Lung (tissue), 12 donors: ENCODE measurements around the gene CXCR5. TPM values are rescaled to one million over a fixed set of nuclear protein-coding genes. Genes with fewer than 3 reads are reported as not detected.

Source experiments
- ATAC-seq: fragments of 200-7000 bp; cut with Tn5 transposase; one replicate; pipeline ENCODE4 v1.9.1; 2020; ENCODE audit warnings: moderate number of reproducible peaks; ENCODE audit not compliant: insufficient read depth, low FRiP score
- DNase-seq, 3 donors: peaks; one replicate each; pipeline ENCODE4 v3.0.0-alpha.2; 2013 to 2017
- H3K27ac ChIP-seq, 2 donors: one replicate each; pipeline ENCODE4 v1.5.1; 2013; ENCODE audit warnings: mild to moderate bottlenecking in 2 of 2, moderate library complexity in 2 of 2, control low read depth in 1 of 2, inconsistent platforms in 1 of 2, low read depth in 1 of 2, low read length in 1 of 2
- H3K27me3 ChIP-seq, 3 donors: one replicate each; pipeline ENCODE4 v1.5.1; 2013; ENCODE audit warnings: low read length in 2 of 3; ENCODE audit not compliant: control insufficient read depth in 3 of 3, insufficient read depth in 3 of 3
- H3K36me3 ChIP-seq, 4 donors: one replicate each; pipeline ENCODE4 v1.5.1; 2013; ENCODE audit warnings: low read length in 4 of 4, mild to moderate bottlenecking in 1 of 4, moderate library complexity in 1 of 4; ENCODE audit not compliant: control insufficient read depth in 4 of 4, insufficient read depth in 4 of 4
- H3K4me1 ChIP-seq, 5 donors: one replicate each; pipeline ENCODE4 v1.5.1; 2013; ENCODE audit warnings: low read length in 5 of 5, mild to moderate bottlenecking in 2 of 5, moderate library complexity in 1 of 5; ENCODE audit not compliant: control insufficient read depth in 5 of 5, insufficient read depth in 5 of 5
- H3K4me3 ChIP-seq: one replicate; pipeline ENCODE4 v1.5.1; 2013; ENCODE audit warnings: mild to moderate bottlenecking, control low read depth, moderate library complexity
- H3K9ac ChIP-seq, 2 donors: one replicate each; pipeline ENCODE4 v1.5.1; 2013; ENCODE audit warnings: low read length in 2 of 2, control low read depth in 1 of 2; ENCODE audit not compliant: insufficient read depth in 1 of 2
- H3K9me3 ChIP-seq, 4 donors: one replicate each; pipeline ENCODE4 v1.5.1; 2013; ENCODE audit warnings: low read length in 3 of 4, mild to moderate bottlenecking in 1 of 4, moderate library complexity in 1 of 4; ENCODE audit not compliant: control insufficient read depth in 4 of 4, insufficient read depth in 3 of 4
- CTCF ChIP-seq: IDR thresholded peaks from 2 replicates; pipeline ENCODE4 v1.5.1; 2012; ENCODE audit warnings: mild to moderate bottlenecking; ENCODE audit errors: control extremely low read depth, extremely low read depth
- WGBS, 2 donors: extraction: QIAGEN DNeasy Blood & Tissue Kit; methylation state at CpG; one replicate each; pipeline ENCODE4 v1.1.7; 2013; 5-methylcytosine and 5-hydroxymethylcytosine counted together
- polyA plus RNA-seq, 2 donors: library from polyadenylated mRNA; stranded (reverse); fragments of 200-250 nt; gene quantifications; one replicate each; pipeline ENCODE4 v1.2.1, GENCODE V29; 2013
- total RNA-seq, 2 donors: library from RNA; depleted of rRNA in 1 of 2; stranded (reverse); fragments of >200 nt in 1 of 2; gene quantifications; one replicate each; pipeline ENCODE4 v1.2.1, GENCODE V29; 2014 to 2021
- donor health status: control.
- donor health status: control.
- donor health status: Bipolar disorder and iron deficiency.
- donor health status: healthy.
- donor health status: DM: yes; HTN: yes; CAD: no.

The CXCR5 gene
- total and polyA plus RNA-seq, 4 donors = 0.16 to 0.65 (median 0.48) TPM; not detected in 1

- ATAC-seq (no peak), DNase-seq (no peak)
- 36 to 56% methylated on average over 4 of the region's 4 CpGs for WGBS, 2 donors
- no peaks in the 10 kb centered on the region for H3K9me3 ChIP-seq
- H3K4me3 ChIP-seq = no peak overlapping the region
- peaks cover 0 to 10% (median 7%) of the 10 kb centered on the region in 5 donors for H3K4me1 ChIP-seq
- H3K27me3 ChIP-seq = no peaks in the 10 kb centered on the region
- no peak overlapping the region for H3K27ac ChIP-seq
- TF ChIP-seq CTCF = no peak
- H3K9ac ChIP-seq = no peak overlapping the region
- H3K36me3 ChIP-seq = no peaks in the 10 kb centered on the region
Measured at GRCh38 chr11:118933486-118933885, 49.8 kb downstream of the CXCR5 start.

GRCh38 chr11:118935376-118935775, 51.7 kb downstream of the CXCR5 start:
- no peak for ATAC-seq

GRCh38 chr11:118938491-118939403, 55.1 kb downstream of the CXCR5 start:
- no peak for TF ChIP-seq CTCF
- 76 to 87% methylated on average over 11 of the region's 11 CpGs for WGBS, 2 donors
- ATAC-seq = peak; percentile 54

More at GRCh38 chr11:118935376-118935775, 51.7 kb downstream of the CXCR5 start:
- Histone ChIP-seq H3K27me3 (no peaks in the 10 kb centered on the region), H3K27ac (no peak overlapping the region), H3K36me3 (no peaks in the 10 kb centered on the region), H3K9ac (no peak overlapping the region), H3K4me1 (peaks cover 0 to 11% (median 2%) of the 10 kb centered on the region in 5 donors), H3K9me3 (no peaks in the 10 kb centered on the region), H3K4me3 (no peak overlapping the region)
- TF ChIP-seq CTCF = no peak
- no peak for DNase-seq
- 77 to 84% methylated on average over 8 of the region's 8 CpGs for whole genome bisulfite sequencing, 2 donors

More at GRCh38 chr11:118938491-118939403, 55.1 kb downstream of the CXCR5 start:
- no peak for DNase-seq
- no peaks in the 10 kb centered on the region for H3K36me3 ChIP-seq
- no peak overlapping the region for H3K4me3 ChIP-seq
- H3K9me3 ChIP-seq = no peaks in the 10 kb centered on the region
- no peak overlapping the region for H3K27ac ChIP-seq
- no peak overlapping the region for H3K9ac ChIP-seq
- H3K4me1 ChIP-seq = peaks cover 0 to 10% (median 0%) of the 10 kb centered on the region in 5 donors
- no peaks in the 10 kb centered on the region for H3K27me3 ChIP-seq
